Glutamatergic neuron (in vitro differentiated cells): ENCODE data around the gene RBMS1. TPM values are rescaled to one million over a fixed set of nuclear protein-coding genes. Genes with fewer than 3 reads are reported as not detected.

Experiments
- DNase-seq: peaks from one replicate; pipeline ENCODE4 v3.0.0; 2022
- H3K27ac Mint-ChIP-seq: one replicate; pipeline ENCODE4 v1.8.0; 2020; ENCODE audit warnings: mild to moderate bottlenecking, mixed read lengths, inconsistent platforms; ENCODE audit not compliant: unreplicated experiment
- H3K27me3 Mint-ChIP-seq: one replicate; pipeline ENCODE4 v1.8.0; 2020; ENCODE audit warnings: mild to moderate bottlenecking, moderate library complexity, mixed read lengths, inconsistent platforms; ENCODE audit not compliant: unreplicated experiment
- H3K36me3 Mint-ChIP-seq: one replicate; pipeline ENCODE4 v1.8.0; 2020; ENCODE audit warnings: mild to moderate bottlenecking, mixed read lengths, inconsistent platforms; ENCODE audit not compliant: unreplicated experiment
- H3K4me1 Mint-ChIP-seq: one replicate; pipeline ENCODE4 v1.8.0; 2020; ENCODE audit warnings: mild to moderate bottlenecking, low read depth, mixed read lengths, inconsistent platforms; ENCODE audit not compliant: unreplicated experiment
- H3K4me3 Mint-ChIP-seq: one replicate; pipeline ENCODE4 v1.8.0; 2020; ENCODE audit warnings: mild to moderate bottlenecking, mixed read lengths, inconsistent platforms; ENCODE audit not compliant: unreplicated experiment
- H3K9me3 Mint-ChIP-seq: one replicate; pipeline ENCODE4 v1.8.0; 2020; ENCODE audit warnings: mild to moderate bottlenecking, moderate library complexity, mixed read lengths, inconsistent platforms; ENCODE audit not compliant: unreplicated experiment
- CTCF ChIP-seq: fragments of 200-600 bp; sonication (generic); IDR thresholded peaks from one replicate; pipeline ENCODE4 v1.5.0; 2021; ENCODE audit not compliant: partially characterized antibody, unreplicated experiment
- total RNA-seq: library from RNA; stranded (reverse); fragmentation: NEBNext Ultra II Directional; extraction: Animal tissue kit (Norgen Biotek cat#: 25700); gene quantifications from one replicate; pipeline ENCODE4 v1.2.1, GENCODE V29; 2021; ENCODE audit not compliant: unreplicated experiment

Gene RBMS1
- total RNA-seq, 1 donor from 2014 or later: 142 TPM

GRCh38 chr2:160238392-160238791 is 255.2 kb downstream of the RBMS1 start:
- no peaks in the 10 kb centered on the region for H3K36me3 Mint-ChIP-seq
- no peak for DNase-seq
- peaks cover 3% of the 10 kb centered on the region for H3K9me3 Mint-ChIP-seq
- peaks cover 59% of the 10 kb centered on the region for H3K4me1 Mint-ChIP-seq
- H3K4me3 Mint-ChIP-seq: no peak overlapping the region
- no peak overlapping the region for H3K27ac Mint-ChIP-seq
- H3K27me3 Mint-ChIP-seq: no peaks in the 10 kb centered on the region
- no peak for TF ChIP-seq CTCF

- no peak for DNase-seq
- Mint-ChIP-seq H3K9me3 (no peaks in the 10 kb centered on the region), H3K4me3 (no peak overlapping the region), H3K27me3 (peaks cover 2% of the 10 kb centered on the region), H3K27ac (no peak overlapping the region), H3K36me3 (no peaks in the 10 kb centered on the region), H3K4me1 (peaks cover 8% of the 10 kb centered on the region)
- TF ChIP-seq CTCF: no peak
These were observed 260.6 kb downstream of the RBMS1 start for GRCh38 chr2:160232905-160233475.

GRCh38 chr2:160229591-160229990 is 264.0 kb downstream of the RBMS1 start:
- H3K4me3 Mint-ChIP-seq: no peak overlapping the region
- TF ChIP-seq CTCF: no peak
- H3K27me3 Mint-ChIP-seq: peaks cover 2% of the 10 kb centered on the region
- H3K27ac Mint-ChIP-seq: no peak overlapping the region
- H3K4me1 Mint-ChIP-seq: peaks cover 3% of the 10 kb centered on the region
- peaks cover 4% of the 10 kb centered on the region for H3K9me3 Mint-ChIP-seq
- H3K36me3 Mint-ChIP-seq: peaks cover 4% of the 10 kb centered on the region
- DNase-seq: no peak

- H3K4me3 Mint-ChIP-seq: no peak overlapping the region
- H3K9me3 Mint-ChIP-seq: peaks cover 4% of the 10 kb centered on the region
- TF ChIP-seq CTCF: no peak
- H3K36me3 Mint-ChIP-seq: peaks cover 4% of the 10 kb centered on the region
- peaks cover 3% of the 10 kb centered on the region for H3K4me1 Mint-ChIP-seq
- H3K27me3 Mint-ChIP-seq: peaks cover 2% of the 10 kb centered on the region
- no peak for DNase-seq
- no peak overlapping the region for H3K27ac Mint-ChIP-seq
These were observed 265.3 kb downstream of the RBMS1 start for GRCh38 chr2:160228141-160228917.

GRCh38 chr2:160227293-160227915 is 266.2 kb downstream of the RBMS1 start:
- DNase-seq: no peak
- peaks cover 2% of the 10 kb centered on the region for H3K27me3 Mint-ChIP-seq
- H3K4me3 Mint-ChIP-seq: no peak overlapping the region
- peaks cover 3% of the 10 kb centered on the region for H3K4me1 Mint-ChIP-seq
- no peak for TF ChIP-seq CTCF
- no peak overlapping the region for H3K27ac Mint-ChIP-seq
- peaks cover 4% of the 10 kb centered on the region for H3K36me3 Mint-ChIP-seq
- peaks cover 4% of the 10 kb centered on the region for H3K9me3 Mint-ChIP-seq
